HEK293 (cell line): ENCODE results near the gene ALAD.

ENCODE experiments used
- CTCF ChIA-PET: fragments of 350-600 bp; formaldehyde crosslinking; extraction: SDS; loops from one replicate; lab custom pipeline; 2021; ENCODE audit warnings: antibody characterized with exemption; lab: Yijun Ruan, JAX
- POLR2A ChIA-PET: fragments of 300-600 bp; formaldehyde crosslinking; extraction: SDS; loops from one replicate; lab custom pipeline; 2020; ENCODE audit warnings: antibody characterized with exemption, inconsistent platforms; lab: Yijun Ruan, JAX
- H3K27ac ChIP-seq: fragments of 200-500 bp; sonication (Bioruptor generic); 2 replicates; pipeline ENCODE4 v1.5.1; 2014; ENCODE audit warnings: low read depth, low read length, control low read depth, inconsistent platforms; ENCODE audit errors: extremely low read depth
- H3K36me3 ChIP-seq, 2 experiments: fragments of 200-500 bp in 1 of 2; sonication (Bioruptor generic) in 1 of 2; 1 replicate in 1 of 2; 2 replicates in 1 of 2; pipeline ENCODE4 v1.5.1; 2014 to 2017; ENCODE audit warnings: inconsistent platforms in 2 of 2, low read length in 2 of 2; ENCODE audit not compliant: control insufficient read depth in 2 of 2, insufficient read depth in 1 of 2
- H3K4me1 ChIP-seq: fragments of 200-500 bp; sonication (Bioruptor generic); 2 replicates; pipeline ENCODE4 v1.5.1; 2014; ENCODE audit warnings: mild to moderate bottlenecking, low read length, inconsistent platforms; ENCODE audit not compliant: control insufficient read depth, insufficient read depth
- H3K4me3 ChIP-seq: 2 replicates; pipeline ENCODE4 v1.5.1; 2011; ENCODE audit warnings: low read depth, mild to moderate bottlenecking, control low read depth, low read length, moderate library complexity
- H3K9me3 ChIP-seq: fragments of 200-500 bp; sonication (Bioruptor generic); 2 replicates; pipeline ENCODE4 v1.5.1; 2014; ENCODE audit warnings: low read depth, low read length, inconsistent platforms; ENCODE audit not compliant: control insufficient read depth, insufficient read depth
- KLF7 ChIP-seq: fragments of 450-650 bp; formaldehyde crosslinking; IDR thresholded peaks from 2 replicates; pipeline ENCODE4 v1.5.1; 2016; ENCODE audit warnings: missing biosample characterization, missing genetic modification characterization, borderline replicate concordance
- OVOL3 ChIP-seq: fragments of 450-650 bp; formaldehyde crosslinking; IDR thresholded peaks from 2 replicates; pipeline ENCODE4 v1.5.1; 2016; ENCODE audit warnings: missing biosample characterization, missing genetic modification characterization
- SETDB1 ChIP-seq: IDR thresholded peaks from one replicate; pipeline ENCODE4 v1.6.1; 2017; ENCODE audit warnings: mild to moderate bottlenecking, low read length, moderate library complexity, mixed read lengths; ENCODE audit not compliant: insufficient read length
- SP7 ChIP-seq: fragments of 450-650 bp; formaldehyde crosslinking; IDR thresholded peaks from 2 replicates; pipeline ENCODE4 v1.5.1; 2016; ENCODE audit warnings: missing biosample characterization, missing genetic modification characterization
- TCF7L2 ChIP-seq: IDR thresholded peaks from 2 replicates; pipeline ENCODE4 v1.6.1; 2011; ENCODE audit warnings: low read depth, mild to moderate bottlenecking, inconsistent platforms, low read length, moderate library complexity, borderline replicate concordance
- ZBTB11 ChIP-seq: fragments of 450-650 bp; formaldehyde crosslinking; conservative IDR thresholded peaks from 2 replicates; pipeline ENCODE4 v1.5.1; 2016; ENCODE audit warnings: low read depth, missing biosample characterization, missing genetic modification characterization
- ZNF10 ChIP-seq: fragments of 450-650 bp; formaldehyde crosslinking; IDR thresholded peaks from 2 replicates; pipeline ENCODE4 v1.5.1; 2017; ENCODE audit warnings: missing biosample characterization, missing genetic modification characterization
- ZNF133 ChIP-seq: fragments of 450-650 bp; formaldehyde crosslinking; IDR thresholded peaks from 2 replicates; pipeline ENCODE4 v1.5.1; 2016; ENCODE audit warnings: missing biosample characterization, missing genetic modification characterization
- ZNF169 ChIP-seq: fragments of 450-650 bp; formaldehyde crosslinking; IDR thresholded peaks from 2 replicates; pipeline ENCODE4 v1.5.1; 2016; ENCODE audit warnings: missing biosample characterization, missing genetic modification characterization
- ZNF596 ChIP-seq: fragments of 450-650 bp; IDR thresholded peaks from 2 replicates; pipeline ENCODE4 v1.5.0; 2018; ENCODE audit warnings: missing biosample characterization, mild to moderate bottlenecking, missing genetic modification characterization, moderate library complexity
- ZNF610 ChIP-seq: fragments of 450-650 bp; formaldehyde crosslinking; IDR thresholded peaks from 2 replicates; pipeline ENCODE4 v1.5.1; 2016; ENCODE audit warnings: missing biosample characterization, missing genetic modification characterization, borderline replicate concordance
- ZNF645 ChIP-seq: fragments of 450-650 bp; formaldehyde crosslinking; IDR thresholded peaks from 2 replicates; pipeline ENCODE4; 2016; ENCODE audit warnings: missing biosample characterization, missing genetic modification characterization
- ZNF677 ChIP-seq: fragments of 450-650 bp; IDR thresholded peaks from 2 replicates; pipeline ENCODE4 v1.5.0; 2018; ENCODE audit warnings: missing biosample characterization, mild to moderate bottlenecking, missing genetic modification characterization, moderate library complexity
- ZNF701 ChIP-seq: fragments of 450-650 bp; formaldehyde crosslinking; IDR thresholded peaks from 2 replicates; pipeline ENCODE4 v1.5.1; 2016; ENCODE audit warnings: missing biosample characterization, missing genetic modification characterization
- ZNF837 ChIP-seq: fragments of 450-650 bp; formaldehyde crosslinking; IDR thresholded peaks from 2 replicates; pipeline ENCODE4 v1.5.1; 2016; ENCODE audit warnings: missing biosample characterization, missing genetic modification characterization
- ZSCAN16 ChIP-seq: fragments of 450-650 bp; formaldehyde crosslinking; IDR thresholded peaks from 2 replicates; pipeline ENCODE4 v1.5.1; 2016; ENCODE audit warnings: missing biosample characterization, missing genetic modification characterization
- TF ChIP-seq, protein P1 (sequence below): fragments of 450-650 bp; formaldehyde crosslinking; IDR thresholded peaks from 2 replicates; pipeline ENCODE4 v1.5.1; 2016; ENCODE audit warnings: missing biosample characterization, missing genetic modification characterization
- TF ChIP-seq, protein P2 (sequence below): fragments of 450-650 bp; formaldehyde crosslinking; IDR thresholded peaks from 2 replicates; pipeline ENCODE4 v1.5.1; 2016; ENCODE audit warnings: missing biosample characterization, missing genetic modification characterization
- TF ChIP-seq, protein P3 (sequence below): fragments of 450-650 bp; formaldehyde crosslinking; IDR thresholded peaks from 2 replicates; pipeline ENCODE4 v1.5.1; 2017; ENCODE audit warnings: missing biosample characterization, missing genetic modification characterization

ALAD gene

DNA sequence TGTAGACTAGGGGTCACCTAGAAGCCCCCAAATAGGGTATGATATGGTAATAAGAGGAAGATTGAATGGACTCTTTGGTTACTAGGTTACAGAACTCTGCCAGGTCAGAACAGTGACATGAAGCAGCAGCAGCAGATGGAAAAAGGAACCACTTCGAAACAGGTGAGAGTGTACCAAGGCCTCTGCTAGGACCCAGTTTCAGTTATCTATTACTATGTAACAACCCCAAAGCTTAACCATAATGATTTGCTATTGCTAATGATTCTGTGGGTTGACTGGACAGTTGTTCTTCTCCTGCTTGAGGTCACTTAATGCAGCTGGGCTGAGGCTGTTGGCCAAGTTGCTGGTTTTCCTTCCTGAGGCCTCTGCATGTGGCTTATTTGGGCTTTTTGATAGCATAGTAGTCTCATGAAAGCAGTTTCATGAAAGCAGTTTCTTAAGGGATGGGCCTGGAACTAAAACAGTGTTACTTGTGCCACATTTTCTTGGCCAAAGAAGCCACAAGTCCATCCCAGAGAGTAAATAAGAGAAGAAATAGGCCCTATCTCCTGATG, 27.1 kb upstream of the ALAD start:
- ChIA-PET CTCF (interaction anchor here (0.6 to 2.0 kb wide), 2 partner anchors 230 to 271 kb away, joined by 3 to 7 read pairs; no protein-coding TSS in a partner anchor), POLR2A (interaction anchor here (1.3 kb wide), 1 partner anchor 18 kb away, joined by 4 read pairs; the partner anchor contains the start of genes C9orf43 and POLE3)
- Histone ChIP-seq H3K9me3 (no peaks in the 10 kb centered on the region), H3K4me1 (no peaks in the 10 kb centered on the region), H3K4me3 (no peak overlapping the region), H3K36me3 (no peaks in the 10 kb centered on the region), H3K27ac (no peak overlapping the region)
- TF ChIP-seq, protein P1, sequence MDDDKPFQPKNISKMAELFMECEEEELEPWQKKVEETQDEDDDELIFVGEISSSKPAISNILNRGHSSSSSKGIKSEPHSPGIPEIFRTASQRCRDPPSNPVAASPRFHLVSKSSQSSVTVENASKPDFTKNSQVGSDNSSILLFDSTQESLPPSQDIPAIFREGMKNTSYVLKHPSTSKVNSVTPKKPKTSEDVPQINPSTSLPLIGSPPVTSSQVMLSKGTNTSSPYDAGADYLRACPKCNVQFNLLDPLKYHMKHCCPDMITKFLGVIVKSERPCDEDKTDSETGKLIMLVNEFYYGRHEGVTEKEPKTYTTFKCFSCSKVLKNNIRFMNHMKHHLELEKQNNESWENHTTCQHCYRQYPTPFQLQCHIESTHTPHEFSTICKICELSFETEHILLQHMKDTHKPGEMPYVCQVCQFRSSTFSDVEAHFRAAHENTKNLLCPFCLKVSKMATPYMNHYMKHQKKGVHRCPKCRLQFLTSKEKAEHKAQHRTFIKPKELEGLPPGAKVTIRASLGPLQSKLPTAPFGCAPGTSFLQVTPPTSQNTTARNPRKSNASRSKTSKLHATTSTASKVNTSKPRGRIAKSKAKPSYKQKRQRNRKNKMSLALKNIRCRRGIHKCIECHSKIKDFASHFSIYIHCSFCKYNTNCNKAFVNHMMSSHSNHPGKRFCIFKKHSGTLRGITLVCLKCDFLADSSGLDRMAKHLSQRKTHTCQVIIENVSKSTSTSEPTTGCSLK (tag by site-specific recombination) = no peak
- TF ChIP-seq SP7 (no peak), ZNF10 (no peak), KLF7 (tag by site-specific recombination) (no peak), ZNF645 (tag by site-specific recombination) (no peak), ZNF677 (tag by site-specific recombination) (no peak), ZNF169 (tag by site-specific recombination) (no peak), ZBTB11 (tag by site-specific recombination) (no peak), ZNF837 (tag by site-specific recombination) (no peak), ZNF596 (tag by site-specific recombination) (no peak), ZNF133 (tag by site-specific recombination) (no peak)

DNA sequence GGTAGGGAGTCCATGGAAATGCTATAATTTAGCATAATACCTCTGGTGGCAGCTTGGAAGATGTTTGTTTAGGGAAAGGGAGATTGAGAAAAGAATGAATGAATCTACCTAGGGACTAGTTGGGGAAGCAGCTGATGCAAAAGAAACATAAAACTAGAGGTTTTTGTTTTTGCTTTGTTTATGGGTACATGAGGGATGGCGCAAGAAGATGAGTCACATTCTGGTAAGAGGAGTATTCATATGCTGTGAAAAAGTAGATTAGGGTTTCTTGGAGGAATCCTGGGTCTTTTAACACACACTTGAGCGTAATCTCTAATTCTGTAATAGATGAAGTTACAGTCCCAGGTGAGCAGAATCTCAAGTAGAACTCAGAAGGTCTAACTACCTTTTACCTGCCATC, 26.5 kb upstream of the ALAD start:
- no peak overlapping the region for H3K27ac ChIP-seq
- ChIA-PET CTCF (interaction anchor here (0.6 to 2.0 kb wide), 3 partner anchors 153 to 270 kb away, joined by 3 to 7 read pairs (median 3); no protein-coding TSS in a partner anchor), POLR2A (interaction anchor here (0.6 to 1.3 kb wide), 2 partner anchors 16 to 17 kb away, joined by 4 read pairs; partner anchors contain the start of genes C9orf43 and POLE3)
- H3K4me3 ChIP-seq = no peak overlapping the region
- H3K4me1 ChIP-seq = no peaks in the 10 kb centered on the region
- no peaks in the 10 kb centered on the region for H3K36me3 ChIP-seq
- no peaks in the 10 kb centered on the region for H3K9me3 ChIP-seq
- TF ChIP-seq ZNF610 (no peak), SETDB1 (no peak), OVOL3 (no peak), ZSCAN16 (tag by site-specific recombination) (no peak), ZNF701 (tag by site-specific recombination) (no peak), TCF7L2 (no peak)
- TF ChIP-seq, protein P2, sequence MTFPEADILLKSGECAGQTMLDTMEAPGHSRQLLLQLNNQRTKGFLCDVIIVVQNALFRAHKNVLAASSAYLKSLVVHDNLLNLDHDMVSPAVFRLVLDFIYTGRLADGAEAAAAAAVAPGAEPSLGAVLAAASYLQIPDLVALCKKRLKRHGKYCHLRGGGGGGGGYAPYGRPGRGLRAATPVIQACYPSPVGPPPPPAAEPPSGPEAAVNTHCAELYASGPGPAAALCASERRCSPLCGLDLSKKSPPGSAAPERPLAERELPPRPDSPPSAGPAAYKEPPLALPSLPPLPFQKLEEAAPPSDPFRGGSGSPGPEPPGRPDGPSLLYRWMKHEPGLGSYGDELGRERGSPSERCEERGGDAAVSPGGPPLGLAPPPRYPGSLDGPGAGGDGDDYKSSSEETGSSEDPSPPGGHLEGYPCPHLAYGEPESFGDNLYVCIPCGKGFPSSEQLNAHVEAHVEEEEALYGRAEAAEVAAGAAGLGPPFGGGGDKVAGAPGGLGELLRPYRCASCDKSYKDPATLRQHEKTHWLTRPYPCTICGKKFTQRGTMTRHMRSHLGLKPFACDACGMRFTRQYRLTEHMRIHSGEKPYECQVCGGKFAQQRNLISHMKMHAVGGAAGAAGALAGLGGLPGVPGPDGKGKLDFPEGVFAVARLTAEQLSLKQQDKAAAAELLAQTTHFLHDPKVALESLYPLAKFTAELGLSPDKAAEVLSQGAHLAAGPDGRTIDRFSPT (tag by site-specific recombination) = no peak
- TF ChIP-seq, protein P3, sequence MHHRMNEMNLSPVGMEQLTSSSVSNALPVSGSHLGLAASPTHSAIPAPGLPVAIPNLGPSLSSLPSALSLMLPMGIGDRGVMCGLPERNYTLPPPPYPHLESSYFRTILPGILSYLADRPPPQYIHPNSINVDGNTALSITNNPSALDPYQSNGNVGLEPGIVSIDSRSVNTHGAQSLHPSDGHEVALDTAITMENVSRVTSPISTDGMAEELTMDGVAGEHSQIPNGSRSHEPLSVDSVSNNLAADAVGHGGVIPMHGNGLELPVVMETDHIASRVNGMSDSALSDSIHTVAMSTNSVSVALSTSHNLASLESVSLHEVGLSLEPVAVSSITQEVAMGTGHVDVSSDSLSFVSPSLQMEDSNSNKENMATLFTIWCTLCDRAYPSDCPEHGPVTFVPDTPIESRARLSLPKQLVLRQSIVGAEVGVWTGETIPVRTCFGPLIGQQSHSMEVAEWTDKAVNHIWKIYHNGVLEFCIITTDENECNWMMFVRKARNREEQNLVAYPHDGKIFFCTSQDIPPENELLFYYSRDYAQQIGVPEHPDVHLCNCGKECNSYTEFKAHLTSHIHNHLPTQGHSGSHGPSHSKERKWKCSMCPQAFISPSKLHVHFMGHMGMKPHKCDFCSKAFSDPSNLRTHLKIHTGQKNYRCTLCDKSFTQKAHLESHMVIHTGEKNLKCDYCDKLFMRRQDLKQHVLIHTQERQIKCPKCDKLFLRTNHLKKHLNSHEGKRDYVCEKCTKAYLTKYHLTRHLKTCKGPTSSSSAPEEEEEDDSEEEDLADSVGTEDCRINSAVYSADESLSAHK = no peak
